DMS53 treated with DMSO at 0.1 percent for 48 hours (cell line): ENCODE results near the gene KRTAP3-3.
"Not testable (repeated sequence)": the region's sequence is repeated elsewhere in the genome, so short reads cannot be mapped to it uniquely, and the experiment has no call there.

Experiments used
- DNase-seq: peaks from one replicate; lab custom pipeline; 2025; ENCODE audit not compliant: unreplicated experiment; lab: John Stamatoyannopoulos, UW

The KRTAP3-3 gene

DNA sequence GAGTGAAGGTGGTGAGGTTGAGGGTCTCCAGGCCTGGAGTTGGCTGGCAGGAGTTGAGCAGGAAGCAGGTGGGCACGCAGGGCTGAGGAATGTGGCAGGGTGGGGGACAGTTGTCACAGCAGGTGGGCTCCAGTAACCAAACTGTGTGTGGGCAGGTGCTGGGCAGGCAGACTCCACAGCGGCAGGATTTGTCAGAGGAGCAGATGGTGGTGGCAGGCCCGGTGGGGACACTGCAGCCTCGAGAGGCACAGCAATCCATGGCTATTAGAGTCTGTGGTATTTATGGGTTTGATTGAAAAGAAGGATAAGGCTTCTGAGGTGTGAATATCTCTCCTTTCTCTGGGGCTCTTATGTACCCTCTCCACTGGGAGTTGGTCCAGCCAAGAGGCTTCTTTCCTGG is at the start of gene KRTAP3-3:
TSS of gene KRTAP3-3 (minus strand) at position 326 of the 400 bp plus-strand sequence. CDS start at position 259, 67 bp downstream.
- DNase-seq: no peak

DNA sequence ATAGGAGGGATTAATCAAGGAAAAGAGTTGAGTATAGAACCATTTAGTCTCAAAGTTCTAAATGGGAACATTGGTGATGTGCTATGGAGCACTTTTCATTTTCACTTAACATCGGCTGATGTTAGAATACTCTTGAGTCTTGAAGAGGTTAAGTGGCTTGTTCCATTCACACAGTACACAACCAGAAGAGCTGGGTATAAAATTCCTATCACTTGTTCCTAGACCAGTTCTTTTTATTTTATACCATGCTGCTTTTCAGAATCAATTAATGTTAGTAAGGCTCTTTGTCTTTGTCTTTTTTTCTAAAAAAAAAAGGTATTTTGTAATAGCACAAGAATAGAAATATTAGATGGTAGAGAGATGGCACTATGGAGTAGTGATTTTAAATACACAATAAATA is 49.0 kb upstream of the KRTAP3-3 start:
- no peak for DNase-seq

DNA sequence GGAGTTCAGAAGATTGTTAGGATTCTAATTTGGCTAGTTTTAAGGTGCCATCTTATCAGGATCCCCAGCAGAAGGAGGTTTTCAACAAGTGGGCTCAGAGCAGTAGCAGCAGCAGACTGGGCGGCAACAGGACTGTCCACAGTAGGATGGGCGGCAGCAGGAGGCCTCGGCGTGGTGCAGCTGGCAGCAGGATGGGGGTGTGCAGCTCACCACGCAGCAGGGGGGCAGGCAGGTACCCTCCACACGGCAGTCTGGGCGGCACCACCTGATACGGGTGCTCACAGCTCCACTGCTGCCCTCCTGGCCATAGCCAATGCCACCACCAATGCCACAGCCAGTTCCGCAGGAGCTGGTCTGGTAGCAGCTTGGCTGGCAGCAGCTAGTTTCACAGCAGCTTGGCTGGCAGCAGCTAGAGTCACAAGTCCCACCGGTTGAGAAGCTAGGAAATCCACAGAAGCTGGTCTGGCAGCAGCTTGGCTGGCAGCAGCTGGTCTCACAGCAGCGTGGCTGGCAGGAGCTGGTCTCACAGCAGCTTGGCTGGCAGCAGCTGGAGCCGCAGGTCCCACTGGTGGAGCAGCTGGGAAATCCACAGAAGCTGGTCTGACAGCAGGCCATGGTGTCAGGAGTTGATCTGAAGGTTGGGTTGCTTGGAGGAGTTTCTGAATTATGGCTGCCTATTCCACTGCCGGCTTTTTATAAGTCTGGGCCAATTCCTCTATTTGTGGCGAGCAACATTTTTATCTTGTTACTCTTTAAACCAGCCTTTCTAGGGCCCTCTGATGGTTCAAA is 47.0 kb upstream of the KRTAP3-3 start, which contains the start of gene KRTAP1-1:
TSS of gene KRTAP1-1 (minus strand) at position 668 of the 789 bp plus-strand sequence. CDS start at position 615, 53 bp downstream.
- DNase-seq: not testable (repeated sequence)

DNA sequence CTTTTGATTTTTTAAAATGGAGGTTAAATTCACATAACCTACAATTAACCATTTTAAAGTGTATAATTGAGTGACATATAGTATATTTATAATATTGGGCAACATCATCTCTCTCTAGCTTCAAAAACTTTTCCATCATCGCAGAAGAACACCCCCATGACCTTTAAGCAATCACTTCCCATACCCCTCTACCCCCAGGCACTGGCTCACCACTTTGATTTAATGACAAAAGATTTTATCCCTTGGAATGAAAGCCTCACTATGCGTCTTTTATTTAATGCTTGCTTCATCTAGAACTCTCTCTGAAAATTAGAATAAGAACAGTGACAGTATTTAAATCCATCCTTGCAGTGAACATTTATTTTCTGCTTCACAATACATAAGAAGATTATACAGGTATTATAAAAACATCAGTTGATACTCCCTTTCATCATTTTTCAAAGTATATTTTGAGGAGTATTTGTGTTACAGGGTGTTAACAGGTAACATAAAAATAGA is 43.9 kb upstream of the KRTAP3-3 start:
- no peak for DNase-seq

DNA sequence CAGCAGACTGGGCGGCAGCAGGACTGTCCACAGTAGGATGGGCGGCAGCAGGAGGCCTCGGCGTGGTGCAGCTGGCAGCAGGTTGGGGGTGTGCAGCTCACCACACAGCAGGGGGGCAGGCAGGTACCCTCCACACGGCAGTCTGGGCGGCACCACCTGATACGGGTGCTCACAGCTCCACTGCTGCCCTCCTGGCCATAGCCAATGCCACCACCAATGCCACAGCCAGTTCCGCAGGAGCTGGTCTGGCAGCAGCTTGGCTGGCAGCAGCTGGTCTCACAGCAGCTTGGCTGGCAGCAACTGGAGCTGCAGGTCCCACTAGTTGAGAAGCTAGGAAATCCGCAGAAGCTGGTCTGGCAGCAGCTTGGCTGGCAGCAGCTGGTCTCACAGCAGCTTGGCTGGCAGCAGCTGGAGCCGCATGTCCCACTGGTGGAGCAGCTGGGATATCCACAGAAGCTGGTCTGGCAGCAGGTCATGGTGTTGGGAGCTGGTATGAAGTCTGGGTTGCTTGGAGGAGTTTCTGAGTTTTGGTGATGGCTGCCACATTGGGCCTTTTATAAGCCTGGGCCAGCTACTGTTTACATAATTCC is 40.5 kb upstream of the KRTAP3-3 start, which contains the start of gene KRTAP1-3:
TSS of gene KRTAP1-3 (minus strand) at position 529 of the 590 bp plus-strand sequence. CDS start at position 476, 53 bp downstream.
- not testable (repeated sequence) for DNase-seq

DNA sequence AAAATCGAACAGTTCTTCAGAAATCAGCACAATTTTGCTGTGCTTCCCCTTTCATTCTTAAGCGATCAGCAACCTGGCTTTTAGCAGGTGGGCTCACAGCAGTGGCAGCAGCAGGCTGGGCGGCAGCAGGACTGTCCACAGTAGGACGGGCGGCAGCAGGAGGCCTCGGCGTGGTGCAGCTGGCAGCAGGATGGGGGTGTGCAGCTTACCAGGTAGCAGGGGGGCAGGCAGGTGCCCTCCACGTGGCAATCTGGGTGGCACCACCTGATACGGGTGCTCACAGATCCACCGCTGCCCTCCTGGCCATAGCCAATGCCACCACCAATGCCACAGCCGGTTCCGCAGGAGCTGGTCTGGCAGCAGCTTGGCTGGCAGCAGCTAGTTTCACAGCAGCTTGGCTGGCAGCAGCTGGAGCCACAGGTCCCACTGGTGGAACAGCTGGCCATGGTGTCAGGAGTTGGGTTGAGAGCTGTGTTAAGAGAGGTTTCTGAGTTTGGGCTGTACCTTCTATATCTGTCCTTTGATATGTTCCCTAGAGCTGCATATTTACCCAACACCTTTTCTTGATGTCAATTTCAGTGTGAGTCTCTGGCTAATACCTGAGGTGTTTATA is 35.8 kb upstream of the KRTAP3-3 start, which contains the start of gene KRTAP1-4:
TSS of gene KRTAP1-4 (minus strand) at position 563 of the 613 bp plus-strand sequence. CDS start at position 446, 117 bp downstream.
- DNase-seq: no peak

DNA sequence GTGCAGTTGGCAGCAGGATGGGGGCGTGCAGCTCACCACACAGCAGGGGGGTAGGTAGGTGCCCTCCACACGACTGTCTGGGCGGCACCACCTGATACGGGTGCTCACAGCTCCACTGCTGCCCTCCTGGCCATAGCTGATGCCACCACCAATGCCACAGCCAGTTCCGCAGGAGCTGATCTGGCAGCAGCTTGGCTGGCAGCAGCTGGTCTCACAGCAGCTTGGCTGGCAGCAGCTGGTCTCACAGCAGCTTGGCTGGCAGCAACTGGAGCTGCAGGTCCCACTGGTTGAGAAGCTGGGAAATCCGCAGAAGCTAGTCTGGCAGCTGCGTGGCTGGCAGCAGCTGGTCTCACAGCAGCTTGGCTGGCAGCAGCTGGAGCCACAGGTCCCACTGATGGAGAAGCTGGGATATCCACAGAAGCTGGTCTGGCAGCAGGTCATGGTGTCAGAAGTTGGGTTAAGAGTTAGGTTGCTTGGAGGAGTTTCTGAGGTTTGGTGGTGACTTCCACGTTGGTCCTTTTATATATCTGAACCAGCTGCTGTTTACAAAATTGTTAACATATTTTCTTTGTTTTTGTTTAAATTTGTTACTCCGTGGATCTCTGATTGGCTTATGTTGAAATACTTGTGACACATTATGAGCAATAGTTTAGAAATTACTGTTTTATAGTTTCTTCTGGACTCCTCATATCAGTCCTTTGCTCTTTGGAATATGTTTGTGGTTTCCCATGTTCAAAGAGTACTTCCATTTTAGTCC is 32.9 kb upstream of the KRTAP3-3 start, which contains the start of gene KRTAP1-5:
TSS of gene KRTAP1-5 (minus strand) at position 494 of the 757 bp plus-strand sequence. CDS start at position 441, 53 bp downstream.
- DNase-seq: no peak

DNA sequence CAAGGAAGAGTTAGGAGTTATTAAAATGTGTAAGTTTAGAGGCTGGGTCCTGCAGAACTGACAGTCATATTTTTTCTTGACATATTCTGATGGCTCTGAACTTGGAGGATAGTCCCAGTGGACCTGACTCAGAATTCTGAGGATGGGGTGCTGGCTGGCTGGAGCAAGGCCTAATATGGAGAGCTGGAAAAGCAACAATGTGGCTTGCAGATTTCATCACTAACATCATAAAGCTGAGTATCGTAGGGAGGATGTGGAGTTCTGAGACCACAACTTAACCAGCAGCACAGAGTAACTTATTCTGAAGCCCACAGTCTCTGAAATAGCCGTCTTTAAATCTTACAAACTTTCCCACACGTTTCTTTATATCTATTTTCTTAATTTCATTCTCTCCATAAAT is 30.7 kb upstream of the KRTAP3-3 start:
- no peak for DNase-seq

DNA sequence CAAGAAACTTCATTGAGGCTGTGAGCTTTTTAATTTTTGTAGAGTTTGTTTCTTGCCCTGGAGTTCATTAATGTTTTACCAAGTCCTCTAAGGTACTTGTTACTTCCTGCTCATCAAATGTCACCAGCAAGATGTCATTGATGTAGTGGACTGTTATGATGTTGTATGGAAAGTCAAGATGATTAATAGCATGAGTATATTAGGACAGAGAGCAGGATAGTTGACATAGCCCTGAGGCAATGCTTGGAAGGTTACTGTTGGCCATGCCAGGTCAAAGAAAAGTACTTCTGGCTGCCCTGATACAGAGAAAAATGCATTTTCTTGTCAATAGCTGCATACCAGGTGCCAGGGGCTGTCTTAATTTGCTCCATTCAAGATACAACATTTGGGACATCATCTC is 26.4 kb upstream of the KRTAP3-3 start:
- peak; percentile 67 for DNase-seq

DNA sequence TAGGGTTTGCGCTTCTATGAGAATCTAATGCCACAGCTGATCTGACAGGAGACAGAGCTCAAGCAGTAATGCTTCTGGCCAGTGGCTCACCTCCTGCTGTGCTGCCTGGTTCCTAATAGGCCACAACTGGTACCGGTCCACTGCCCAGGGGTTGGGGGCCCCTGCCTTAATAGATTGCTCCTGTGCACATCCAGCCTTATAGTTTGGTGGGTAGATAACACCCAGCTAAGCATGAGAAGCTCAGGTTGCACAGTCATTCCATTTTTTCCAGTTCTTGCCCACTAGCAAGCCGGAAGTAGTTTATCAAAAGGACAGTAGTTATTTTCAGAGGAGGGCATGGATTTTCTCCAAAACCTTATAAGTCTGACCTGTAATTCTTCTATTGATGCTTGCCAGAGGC is 25.5 kb upstream of the KRTAP3-3 start:
- no peak for DNase-seq

DNA sequence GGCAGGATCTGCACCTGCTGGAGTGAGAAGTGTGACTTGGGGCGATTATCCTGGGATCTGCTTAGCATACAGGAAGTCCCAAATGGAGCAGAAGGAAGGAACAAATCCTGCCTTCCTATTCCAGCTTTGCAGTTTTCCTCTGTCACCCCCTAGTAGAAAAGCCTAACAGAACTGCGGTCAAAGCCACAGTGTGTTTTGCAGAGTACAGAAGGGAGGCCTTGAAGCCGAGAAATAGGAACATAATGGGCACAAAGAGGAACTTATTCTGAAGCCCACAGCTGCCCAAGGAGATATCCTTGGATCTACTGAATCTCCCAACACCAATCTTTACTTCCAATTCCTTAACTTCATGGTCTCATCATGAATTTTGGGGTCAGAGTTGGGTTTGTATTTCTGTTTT is 24.6 kb upstream of the KRTAP3-3 start:
- no peak for DNase-seq

DNA sequence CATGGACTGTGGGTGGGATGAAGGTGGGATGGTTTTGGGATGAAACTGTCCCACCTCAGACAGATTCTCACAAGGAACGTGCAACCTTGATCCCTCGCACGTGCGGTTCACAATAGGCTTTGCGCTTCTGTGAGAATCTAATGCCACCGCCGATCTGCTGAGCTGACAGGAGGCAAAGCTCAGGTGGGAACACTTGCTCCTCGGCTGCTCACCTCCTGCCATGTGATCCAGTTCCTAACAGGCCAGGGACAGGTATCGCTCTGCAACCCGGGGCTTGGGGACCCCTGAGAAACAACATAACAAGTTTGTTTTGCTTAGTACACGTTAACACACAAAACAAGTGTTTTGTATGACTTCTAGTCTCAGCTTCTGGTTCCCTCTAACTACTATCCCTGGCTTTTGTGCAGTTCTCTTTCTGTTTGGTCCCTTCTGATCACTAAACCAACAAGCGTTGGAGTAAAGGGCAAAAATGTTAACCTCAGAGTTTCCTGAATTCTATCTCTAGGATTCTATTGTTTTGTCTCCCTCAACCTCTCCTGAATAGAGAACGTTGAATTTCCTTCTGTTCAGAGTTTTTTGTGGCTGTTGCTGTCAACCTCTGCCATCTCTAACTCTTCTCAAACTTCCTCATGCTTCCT is 22.7 kb upstream of the KRTAP3-3 start:
- no peak for DNase-seq

DNA sequence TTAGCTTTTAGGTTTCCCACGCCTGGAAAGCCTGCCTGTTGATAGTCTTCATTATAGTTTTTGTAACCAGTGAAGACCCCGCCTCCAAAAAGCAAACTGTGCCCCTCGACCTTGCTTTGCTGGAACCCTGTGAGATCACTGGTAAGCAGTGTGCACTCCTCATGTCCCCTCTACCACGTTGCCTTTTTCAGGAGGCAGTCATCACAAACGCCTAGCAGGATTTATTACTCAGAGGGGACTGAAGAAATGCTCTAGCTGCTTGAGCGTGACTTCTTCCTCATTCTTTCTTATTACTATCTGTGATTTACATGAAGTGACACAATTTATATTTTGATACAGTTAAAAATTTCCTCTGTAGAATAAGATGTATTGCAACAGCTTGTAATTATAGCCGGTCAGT is 21.5 kb upstream of the KRTAP3-3 start:
- DNase-seq: no peak

DNA sequence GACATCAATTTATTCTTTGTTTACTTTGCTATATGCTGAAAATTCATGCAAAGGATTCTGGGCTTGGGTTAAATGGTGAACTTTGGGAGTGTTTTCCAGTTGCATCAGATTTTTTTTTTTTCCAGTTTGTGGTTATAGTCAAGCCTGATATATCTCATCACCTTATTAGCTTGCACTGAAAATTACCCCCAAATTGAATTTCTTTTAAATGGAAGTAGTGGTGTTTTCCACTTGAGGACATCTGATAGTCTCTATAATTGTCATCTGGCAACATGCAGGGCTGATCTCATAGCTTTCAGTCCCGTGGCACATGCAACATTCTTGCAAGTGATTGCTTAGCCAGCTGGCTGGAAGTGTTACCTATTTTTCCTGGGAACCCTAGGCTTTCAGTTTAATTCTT is 19.6 kb upstream of the KRTAP3-3 start:
- DNase-seq: no peak

DNA sequence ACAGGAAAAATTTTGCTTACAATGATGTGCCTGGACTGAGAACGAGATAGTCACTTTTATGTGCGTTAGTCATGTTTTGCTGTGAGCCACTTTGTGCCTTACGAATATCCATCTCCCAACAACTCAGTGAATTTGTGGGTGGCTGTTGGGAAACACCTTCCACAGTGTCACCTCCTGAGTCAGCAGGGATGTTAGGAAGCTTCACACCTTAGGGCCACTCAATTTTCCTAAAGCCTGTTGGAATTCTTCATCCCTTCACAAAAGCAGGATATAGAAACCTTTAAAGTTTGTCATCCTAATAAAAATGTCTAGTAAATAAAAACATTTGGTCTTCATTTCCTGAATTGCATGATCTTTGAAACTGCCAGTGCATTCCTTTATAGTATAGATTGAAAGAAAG is 19.2 kb upstream of the KRTAP3-3 start:
- no peak for DNase-seq

DNA sequence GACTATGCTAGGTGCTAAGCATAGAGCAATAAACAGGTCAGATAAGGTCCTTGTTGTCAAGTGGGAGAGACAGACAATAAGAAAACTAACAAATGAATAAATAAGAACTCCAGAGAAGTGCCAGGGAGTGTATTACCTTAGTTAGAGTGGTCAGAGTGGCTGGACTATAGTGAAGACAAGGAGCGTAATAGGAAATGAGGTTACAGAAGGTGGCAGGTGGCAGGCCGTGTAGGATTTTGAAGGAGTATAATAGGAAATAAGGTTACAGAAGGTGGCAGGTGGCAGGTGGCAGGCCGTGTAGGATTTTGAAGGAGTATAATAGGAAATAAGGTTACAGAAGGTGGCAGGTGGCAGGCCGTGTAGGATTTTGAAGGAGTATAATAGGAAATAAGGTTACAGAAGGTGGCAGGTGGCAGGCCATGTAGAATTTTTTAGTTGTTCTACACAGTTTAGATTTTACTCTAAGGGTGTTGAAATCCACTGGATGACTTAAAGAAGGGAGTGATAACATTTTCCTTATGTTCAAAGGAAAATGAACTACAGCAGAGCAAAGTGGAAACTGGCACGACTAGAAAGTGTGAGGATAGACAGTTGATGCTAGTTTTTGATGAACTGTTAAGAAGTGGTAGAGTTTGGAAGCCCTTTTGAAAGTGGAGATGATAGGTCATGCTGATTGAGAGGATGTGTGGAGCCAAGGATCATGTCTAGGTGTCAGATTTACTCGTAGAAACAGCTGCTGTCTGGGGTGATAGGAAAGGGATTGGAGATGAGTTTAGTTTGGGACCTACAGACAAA is 18.6 kb upstream of the KRTAP3-3 start:
- DNase-seq: peak; percentile 19

DNA sequence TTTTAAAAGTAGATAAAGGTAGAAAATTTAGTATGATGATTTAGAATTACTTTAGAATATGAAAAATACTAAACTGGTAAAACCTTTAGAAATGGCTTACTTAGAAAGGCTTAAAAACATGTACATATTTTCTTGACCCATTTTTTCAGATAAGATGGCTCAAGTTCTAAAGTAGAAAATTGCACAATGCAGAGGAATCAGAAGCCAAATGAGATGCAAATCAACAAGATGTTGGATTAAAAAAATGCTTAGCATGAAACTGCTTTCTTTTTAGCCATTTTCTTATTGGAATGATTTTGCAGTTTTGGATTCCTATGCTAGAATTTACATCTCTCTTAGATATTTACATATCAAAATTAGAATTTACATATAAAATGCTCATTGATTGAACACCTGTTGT is 16.5 kb upstream of the KRTAP3-3 start:
- DNase-seq: no peak

DNA sequence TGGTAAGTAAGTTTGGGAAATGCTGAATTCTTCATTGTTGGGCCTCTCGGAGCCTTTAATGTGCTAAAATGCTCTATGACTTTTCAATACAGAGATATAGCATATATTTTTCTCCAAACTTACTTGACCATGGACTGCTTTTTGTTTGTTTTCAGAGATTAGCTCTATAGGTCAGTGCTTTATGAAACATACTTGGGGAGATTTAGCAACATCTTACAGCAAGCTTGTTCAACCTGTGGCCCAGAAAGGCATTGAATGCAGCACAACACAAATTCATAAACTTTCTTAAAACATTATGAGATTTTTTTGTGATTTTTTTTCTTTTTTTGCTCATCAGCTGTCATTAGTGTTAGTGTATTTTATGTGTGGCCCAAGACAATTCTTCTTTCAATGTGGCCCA is 16.0 kb upstream of the KRTAP3-3 start:
- DNase-seq: no peak

DNA sequence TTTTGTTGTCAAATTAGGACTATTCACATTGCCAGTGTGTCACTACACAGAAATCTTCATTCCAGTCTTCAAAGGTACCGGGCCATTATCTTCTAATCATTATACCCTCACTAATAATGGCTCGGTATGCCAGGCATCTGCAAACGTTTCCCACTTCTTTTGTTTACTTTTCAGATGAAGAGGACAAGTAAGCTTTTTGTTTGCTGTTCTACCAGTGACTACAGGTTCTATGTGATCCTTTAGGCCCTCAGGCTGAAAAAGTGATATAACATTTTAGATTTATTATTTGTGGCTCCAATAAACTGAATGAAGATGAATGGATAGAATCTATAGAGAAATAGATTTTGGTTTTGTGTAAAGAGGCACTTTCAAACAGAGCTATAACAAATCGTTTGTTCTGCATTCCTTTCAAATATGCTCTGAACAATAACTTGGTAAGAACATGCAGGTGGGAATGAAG is 15.4 kb upstream of the KRTAP3-3 start:
- DNase-seq: peak; percentile 54
